Panc1 (cell line): Measurements from ENCODE around the gene SART3. TPM values are rescaled to one million over a fixed set of nuclear protein-coding genes. Genes with fewer than 3 reads are reported as not detected.

ENCODE experiments used
- ATAC-seq: fragments of 200-7000 bp; cut with Tn5 transposase; 2 replicates; pipeline ENCODE4 v1.9.1; 2020; ENCODE audit warnings: mild to moderate bottlenecking, moderate library complexity
- BruUV-seq: library from RNA; stranded (reverse); fragments of 400-500 nt; replicated peaks from 2 replicates; lab custom pipeline; 2021; lab: Mats Ljungman, UMichigan
- CTCF ChIA-PET: fragments of 300-600 bp; sonication (Branson Sonifier 250); formaldehyde crosslinking; loops from one replicate; lab custom pipeline; 2022; ENCODE audit warnings: antibody characterized with exemption; lab: Charles Lee
- POLR2A ChIA-PET: fragments of 300-600 bp; sonication (Branson Sonifier 250); formaldehyde crosslinking; loops from one replicate; lab custom pipeline; 2022; ENCODE audit warnings: antibody characterized with exemption; lab: Charles Lee
- DNase-seq: peaks from one replicate; pipeline ENCODE4 v3.0.0-alpha.2; 2010; ENCODE audit warnings: low read depth, low spot score
- H3K27ac ChIP-seq: 2 replicates; pipeline ENCODE4 v1.5.1; 2011; ENCODE audit warnings: mild to moderate bottlenecking, low read length, inconsistent platforms
- H3K27me3 ChIP-seq: fragments of 200-500 bp; sonication (Bioruptor generic); 2 replicates; pipeline ENCODE4 v1.6.0; 2014; ENCODE audit warnings: low read length, inconsistent platforms; ENCODE audit not compliant: control insufficient read depth, insufficient read depth
- H3K36me3 ChIP-seq: fragments of 200-500 bp; sonication (Bioruptor generic); 2 replicates; pipeline ENCODE4 v1.5.1; 2014; ENCODE audit warnings: inconsistent platforms, mild to moderate bottlenecking, low read length, moderate library complexity; ENCODE audit not compliant: control insufficient read depth, insufficient read depth
- H3K4me1 ChIP-seq: 2 replicates; pipeline ENCODE4 v1.5.1; 2011; ENCODE audit warnings: inconsistent platforms, mild to moderate bottlenecking, low read length, moderate library complexity; ENCODE audit not compliant: control insufficient read depth, insufficient read depth
- H3K4me3 ChIP-seq, 2 experiments: 2 replicates each; pipeline ENCODE4 v1.5.1; 2011 to 2012; ENCODE audit warnings: low read depth in 2 of 2, low read length in 2 of 2, mild to moderate bottlenecking in 2 of 2, inconsistent platforms in 1 of 2, moderate library complexity in 1 of 2
- H3K9me3 ChIP-seq: fragments of 200-500 bp; sonication (Bioruptor generic); 2 replicates; pipeline ENCODE4 v1.5.1; 2014; ENCODE audit warnings: low read depth, mild to moderate bottlenecking, inconsistent platforms, low read length, moderate library complexity; ENCODE audit not compliant: control insufficient read depth, insufficient read depth
- POLR2AphosphoS5 ChIP-seq: IDR thresholded peaks from 2 replicates; pipeline ENCODE4 v1.6.1; 2012; ENCODE audit warnings: mild to moderate bottlenecking, low read depth, low read length, moderate library complexity
- SIN3A ChIP-seq: IDR thresholded peaks from 2 replicates; pipeline ENCODE4 v1.6.1; 2012; ENCODE audit warnings: low read depth, mild to moderate bottlenecking, low read length, moderate library complexity, borderline replicate concordance; ENCODE audit not compliant: insufficient read depth
- TCF7L2 ChIP-seq: IDR thresholded peaks from 2 replicates; pipeline ENCODE4 v1.6.1; 2011; ENCODE audit warnings: mild to moderate bottlenecking, low read depth, low read length, inconsistent platforms
- in situ Hi-C: cut with HindIII; loops from 2 replicates; pipeline ENCODE4 v1.10.0; 2016; ENCODE audit warnings: low sequenced_read_pairs, low pct_unique_long_range_greater_than_20kb
- intact Hi-C: fragments of 100-400 bp; cut with micrococcal nuclease; formaldehyde crosslinking; loops from one replicate; pipeline ENCODE4 v1.10.0; 2022; ENCODE audit not compliant: unreplicated experiment
- total RNA-seq: library from RNA; stranded (reverse); gene quantifications from one replicate; pipeline ENCODE4 v1.2.1, GENCODE V29; 2021; ENCODE audit not compliant: unreplicated experiment
- TF ChIP-seq, protein P1 (sequence below): fragments of 450-650 bp; IDR thresholded peaks from 2 replicates; pipeline ENCODE4 v1.5.1; 2017; ENCODE audit warnings: mild to moderate bottlenecking
- TF ChIP-seq, protein P2 (sequence below), 2 experiments: IDR thresholded peaks; 2 replicates each; pipeline ENCODE4 v1.6.1; 2011 to 2012; ENCODE audit warnings: low read depth in 2 of 2, control low read depth in 1 of 2, low read length in 1 of 2, mild to moderate bottlenecking in 1 of 2, moderate library complexity in 1 of 2; ENCODE audit not compliant: insufficient read depth in 1 of 2

Gene SART3
- total RNA-seq, 1 experiment from 2014 or later = 55.9 TPM

DNA sequence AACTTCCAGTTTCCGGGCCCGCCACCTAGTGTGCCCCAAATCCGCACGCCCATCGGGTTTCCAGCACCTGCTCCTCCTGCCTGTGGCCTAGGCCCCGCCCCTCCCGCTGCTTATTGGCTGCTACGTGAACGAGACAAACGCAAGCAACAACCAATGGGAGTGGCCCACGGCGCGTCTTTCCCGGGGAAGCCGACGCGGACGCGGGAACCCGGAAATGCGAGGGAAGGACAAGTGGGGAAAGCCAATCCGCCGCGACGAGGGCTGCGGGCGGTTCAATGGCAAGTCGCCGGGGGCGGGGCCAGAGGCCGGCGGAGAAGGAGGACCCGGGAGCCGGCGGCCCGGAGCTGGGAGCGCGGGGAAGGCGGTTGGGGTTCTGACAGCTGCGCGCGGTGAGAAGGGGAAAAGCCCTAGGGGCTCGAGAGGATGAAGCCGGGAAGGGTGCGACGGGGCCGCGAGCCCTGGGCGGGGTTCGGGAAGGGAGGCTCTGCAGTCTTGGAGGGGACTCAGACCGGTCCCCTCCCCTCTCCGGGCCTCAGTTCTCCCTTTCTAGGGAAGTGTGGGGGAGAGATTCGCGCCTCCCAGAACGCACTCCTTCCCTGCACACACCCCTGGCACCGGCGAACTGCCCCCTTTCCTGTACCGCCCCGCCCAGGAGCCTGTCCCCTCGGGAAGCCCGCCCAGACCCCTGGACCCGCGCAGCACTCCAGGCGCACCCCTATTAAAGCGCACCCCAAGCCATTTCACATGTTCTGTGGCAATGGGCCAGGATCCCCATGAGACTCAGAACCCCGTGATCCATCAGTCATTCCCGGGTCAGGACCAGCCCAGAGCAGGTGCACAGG lies 45.8 kb downstream of the SART3 start, which contains the start of gene FICD:
TSS of gene FICD (plus strand) at position 305 of the 842 bp plus-strand sequence. CDS start 1,696 bp downstream, outside the sequence.
- Histone ChIP-seq H3K9me3 (no peaks in the 10 kb centered on the region), H3K27ac (peak within 1 kb of the TSS; percentile 83), H3K4me1 (peaks cover 13% of the 10 kb centered on the region), H3K4me3 (peak within 1 kb of the TSS; percentile 70 to 88), H3K36me3 (peaks cover 5% of the 10 kb centered on the region; the same call in 1 of the 2 replicates), H3K27me3 (no peaks in the 10 kb centered on the region)
- BruUV-seq = TSS peak; percentile 69
- intact Hi-C loops = no loop called here
- TF ChIP-seq, protein P1, sequence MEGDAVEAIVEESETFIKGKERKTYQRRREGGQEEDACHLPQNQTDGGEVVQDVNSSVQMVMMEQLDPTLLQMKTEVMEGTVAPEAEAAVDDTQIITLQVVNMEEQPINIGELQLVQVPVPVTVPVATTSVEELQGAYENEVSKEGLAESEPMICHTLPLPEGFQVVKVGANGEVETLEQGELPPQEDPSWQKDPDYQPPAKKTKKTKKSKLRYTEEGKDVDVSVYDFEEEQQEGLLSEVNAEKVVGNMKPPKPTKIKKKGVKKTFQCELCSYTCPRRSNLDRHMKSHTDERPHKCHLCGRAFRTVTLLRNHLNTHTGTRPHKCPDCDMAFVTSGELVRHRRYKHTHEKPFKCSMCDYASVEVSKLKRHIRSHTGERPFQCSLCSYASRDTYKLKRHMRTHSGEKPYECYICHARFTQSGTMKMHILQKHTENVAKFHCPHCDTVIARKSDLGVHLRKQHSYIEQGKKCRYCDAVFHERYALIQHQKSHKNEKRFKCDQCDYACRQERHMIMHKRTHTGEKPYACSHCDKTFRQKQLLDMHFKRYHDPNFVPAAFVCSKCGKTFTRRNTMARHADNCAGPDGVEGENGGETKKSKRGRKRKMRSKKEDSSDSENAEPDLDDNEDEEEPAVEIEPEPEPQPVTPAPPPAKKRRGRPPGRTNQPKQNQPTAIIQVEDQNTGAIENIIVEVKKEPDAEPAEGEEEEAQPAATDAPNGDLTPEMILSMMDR = no peak
- TF ChIP-seq POLR2AphosphoS5 = peak; percentile 77
- TF ChIP-seq SIN3A = peak; percentile 83
- CTCF ChIA-PET = no interaction called here
- ATAC-seq (peak; percentile 94), DNase-seq (peak; percentile 87)
- in situ Hi-C loops = no loop called here
- POLR2A ChIA-PET = interaction anchor here (0.6 kb wide), 1 partner anchor 20 kb away, joined by 4 read pairs; no protein-coding TSS in a partner anchor

DNA sequence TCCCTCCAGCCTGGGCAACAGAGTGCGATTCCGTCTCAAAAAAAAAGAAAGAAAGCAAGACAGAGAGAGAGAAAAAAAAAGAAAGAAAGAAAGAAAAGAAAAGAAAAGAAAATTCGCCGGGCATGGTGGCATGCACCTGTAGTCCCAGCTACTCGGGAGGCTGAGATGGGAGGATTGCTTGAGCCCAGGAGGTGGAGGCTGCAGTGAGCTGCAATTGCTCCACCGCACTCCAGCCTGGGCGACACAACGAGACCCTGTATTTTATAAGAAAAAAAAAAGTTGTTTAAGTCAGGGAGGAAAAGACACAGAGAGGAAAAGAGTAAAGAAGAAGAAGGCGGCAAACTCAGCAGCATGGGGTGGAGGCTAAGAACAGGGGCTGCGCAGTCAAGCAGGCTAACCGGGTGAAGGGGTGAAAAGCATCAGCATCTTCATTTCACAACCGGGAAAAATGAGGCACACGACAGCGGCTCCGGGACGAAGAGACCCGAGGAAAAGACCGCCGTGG lies 46.5 kb downstream of the SART3 start:
- in situ Hi-C loops = no loop called here
- intact Hi-C loops = no loop called here

More for the DNA sequence above, 46.5 kb downstream of the SART3 start:
- H3K27me3 ChIP-seq = no peaks in the 10 kb centered on the region
- H3K4me1 ChIP-seq = peaks cover 13% of the 10 kb centered on the region
- DNase-seq (no peak), ATAC-seq (peak; percentile 18)
- peaks cover 5% of the 10 kb centered on the region; the same call in 1 of the 2 replicates for H3K36me3 ChIP-seq
- POLR2A ChIA-PET = interaction anchor here (0.6 kb wide), 1 partner anchor 21 kb away, joined by 4 read pairs; no protein-coding TSS in a partner anchor
- peak overlapping the region; percentile 70 to 88 for H3K4me3 ChIP-seq
- no peak overlapping the region for H3K27ac ChIP-seq
- BruUV-seq = no TSS peak
- CTCF ChIA-PET = no interaction called here
- TF ChIP-seq, protein P2, sequence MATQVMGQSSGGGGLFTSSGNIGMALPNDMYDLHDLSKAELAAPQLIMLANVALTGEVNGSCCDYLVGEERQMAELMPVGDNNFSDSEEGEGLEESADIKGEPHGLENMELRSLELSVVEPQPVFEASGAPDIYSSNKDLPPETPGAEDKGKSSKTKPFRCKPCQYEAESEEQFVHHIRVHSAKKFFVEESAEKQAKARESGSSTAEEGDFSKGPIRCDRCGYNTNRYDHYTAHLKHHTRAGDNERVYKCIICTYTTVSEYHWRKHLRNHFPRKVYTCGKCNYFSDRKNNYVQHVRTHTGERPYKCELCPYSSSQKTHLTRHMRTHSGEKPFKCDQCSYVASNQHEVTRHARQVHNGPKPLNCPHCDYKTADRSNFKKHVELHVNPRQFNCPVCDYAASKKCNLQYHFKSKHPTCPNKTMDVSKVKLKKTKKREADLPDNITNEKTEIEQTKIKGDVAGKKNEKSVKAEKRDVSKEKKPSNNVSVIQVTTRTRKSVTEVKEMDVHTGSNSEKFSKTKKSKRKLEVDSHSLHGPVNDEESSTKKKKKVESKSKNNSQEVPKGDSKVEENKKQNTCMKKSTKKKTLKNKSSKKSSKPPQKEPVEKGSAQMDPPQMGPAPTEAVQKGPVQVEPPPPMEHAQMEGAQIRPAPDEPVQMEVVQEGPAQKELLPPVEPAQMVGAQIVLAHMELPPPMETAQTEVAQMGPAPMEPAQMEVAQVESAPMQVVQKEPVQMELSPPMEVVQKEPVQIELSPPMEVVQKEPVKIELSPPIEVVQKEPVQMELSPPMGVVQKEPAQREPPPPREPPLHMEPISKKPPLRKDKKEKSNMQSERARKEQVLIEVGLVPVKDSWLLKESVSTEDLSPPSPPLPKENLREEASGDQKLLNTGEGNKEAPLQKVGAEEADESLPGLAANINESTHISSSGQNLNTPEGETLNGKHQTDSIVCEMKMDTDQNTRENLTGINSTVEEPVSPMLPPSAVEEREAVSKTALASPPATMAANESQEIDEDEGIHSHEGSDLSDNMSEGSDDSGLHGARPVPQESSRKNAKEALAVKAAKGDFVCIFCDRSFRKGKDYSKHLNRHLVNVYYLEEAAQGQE (IDR thresholded peaks at IDR 0.05; ENCODE audit: insufficient read depth in 1 of 2, low read depth in 2 of 2, low read length in 1 of 2) = no peak
- TF ChIP-seq TCF7L2 = no peak
- TF ChIP-seq, protein P1 = no peak
- TF ChIP-seq SIN3A = no peak
- TF ChIP-seq POLR2AphosphoS5 = no peak
- H3K9me3 ChIP-seq = no peaks in the 10 kb centered on the region
